Femur (tissue), 1 donor: Measurements from ENCODE around the gene EP400.
"Not testable (repeated sequence)": the region's sequence is repeated elsewhere in the genome, so short reads cannot be mapped to it uniquely, and the experiment has no call there.

Source experiments
- DNase-seq: peaks from one replicate; pipeline ENCODE4 v3.0.0-alpha.2; 2017

Gene EP400

DNA sequence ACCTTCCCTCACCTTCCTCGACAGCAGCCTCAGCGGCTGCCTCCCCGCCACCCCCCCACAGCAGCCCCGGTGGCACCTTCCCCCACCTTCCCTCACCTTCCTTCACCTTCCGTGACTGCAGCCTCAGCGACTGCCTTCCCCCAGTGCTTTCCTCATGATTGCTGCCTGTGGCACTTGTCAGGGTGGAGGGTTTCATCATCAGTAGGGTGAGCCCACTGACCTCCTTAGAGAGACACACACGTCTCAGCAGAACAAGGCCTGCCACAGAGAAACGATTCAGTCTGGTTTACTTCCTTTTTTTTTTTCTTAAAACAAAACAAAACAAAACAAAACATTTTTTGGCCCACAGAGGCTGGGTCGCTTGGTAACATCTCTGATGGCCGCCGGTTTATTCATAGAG lies 75.0 kb downstream of the EP400 start:
- DNase-seq: no peak

DNA sequence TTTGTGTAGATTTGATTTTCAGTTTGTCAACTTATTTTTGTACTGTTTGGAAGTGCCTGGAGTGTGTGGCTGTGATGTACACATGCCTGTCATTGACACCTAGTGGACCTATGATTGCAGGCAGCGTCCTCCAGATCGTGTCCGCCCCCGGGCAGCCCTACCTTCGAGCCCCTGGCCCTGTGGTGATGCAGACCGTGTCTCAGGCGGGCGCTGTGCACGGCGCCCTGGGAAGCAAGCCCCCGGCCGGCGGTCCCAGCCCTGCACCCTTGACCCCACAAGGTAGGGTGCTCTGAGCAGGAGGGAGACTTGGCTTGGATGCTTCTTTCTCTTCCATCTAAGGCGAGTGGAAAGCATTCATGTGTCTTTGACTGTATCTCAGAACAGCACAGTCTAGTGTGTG lies 75.8 kb downstream of the EP400 start:
- DNase-seq: no peak

DNA sequence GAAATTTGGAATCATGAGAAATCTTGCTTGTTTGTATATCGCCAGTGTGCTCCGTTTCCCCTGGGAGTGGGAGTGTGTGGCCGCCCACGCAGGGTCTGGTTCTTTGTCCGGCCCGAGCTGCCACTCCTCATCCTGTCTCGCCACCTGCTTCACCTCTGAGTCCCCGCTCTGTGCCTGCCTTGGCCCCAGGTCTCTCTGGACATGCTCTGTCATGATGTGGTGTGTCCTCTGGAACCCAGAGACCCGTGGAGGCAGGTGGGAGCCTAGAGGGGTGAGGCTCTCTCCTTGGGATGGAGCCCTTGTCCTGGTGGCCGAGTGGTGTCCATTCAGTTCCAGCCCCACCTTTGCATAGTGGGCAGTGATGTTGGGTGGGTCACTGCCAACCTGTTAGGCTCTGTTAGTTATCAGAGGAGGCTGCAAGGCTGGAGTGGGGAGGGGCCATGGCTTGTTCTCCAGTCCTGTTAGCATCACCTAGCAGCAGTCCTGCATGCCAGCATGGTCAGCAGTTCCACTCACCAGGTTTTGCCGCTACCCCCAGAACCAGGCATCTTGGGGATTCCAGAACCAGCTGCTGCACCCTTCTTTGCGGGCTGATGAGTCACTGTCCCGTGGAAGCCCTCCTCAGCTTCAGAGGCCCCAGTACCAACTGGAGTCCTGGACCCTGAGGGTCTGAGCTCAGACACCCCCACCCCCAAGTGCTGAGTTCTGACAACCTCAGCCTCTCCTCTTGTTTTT lies 76.5 kb downstream of the EP400 start:
- no peak for DNase-seq

- no peak for DNase-seq
These were observed 77.2 kb downstream of the EP400 start for GRCh38 chr12:132026796-132027500.

DNA sequence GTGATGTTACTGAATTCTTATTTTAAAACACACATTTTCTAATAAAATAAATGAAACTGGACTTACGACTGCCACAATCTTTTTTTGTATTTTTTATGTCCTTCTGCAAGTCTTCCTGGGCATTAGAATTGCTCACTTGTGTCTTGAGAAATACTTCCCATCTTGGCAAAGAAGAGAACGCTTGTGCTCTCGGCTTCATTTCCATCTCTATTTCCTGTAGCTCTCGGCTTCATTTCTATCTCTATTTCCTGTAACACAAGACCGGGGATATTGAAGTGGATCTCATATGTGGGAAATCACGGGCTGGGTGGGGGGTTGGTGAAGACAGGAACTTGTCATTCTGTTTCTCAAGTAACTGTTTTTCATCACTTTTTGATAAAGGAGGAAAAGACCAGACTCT lies 77.9 kb downstream of the EP400 start:
- DNase-seq: no peak

- no peak for DNase-seq
These were observed 78.4 kb downstream of the EP400 start for GRCh38 chr12:132028111-132028510.

DNA sequence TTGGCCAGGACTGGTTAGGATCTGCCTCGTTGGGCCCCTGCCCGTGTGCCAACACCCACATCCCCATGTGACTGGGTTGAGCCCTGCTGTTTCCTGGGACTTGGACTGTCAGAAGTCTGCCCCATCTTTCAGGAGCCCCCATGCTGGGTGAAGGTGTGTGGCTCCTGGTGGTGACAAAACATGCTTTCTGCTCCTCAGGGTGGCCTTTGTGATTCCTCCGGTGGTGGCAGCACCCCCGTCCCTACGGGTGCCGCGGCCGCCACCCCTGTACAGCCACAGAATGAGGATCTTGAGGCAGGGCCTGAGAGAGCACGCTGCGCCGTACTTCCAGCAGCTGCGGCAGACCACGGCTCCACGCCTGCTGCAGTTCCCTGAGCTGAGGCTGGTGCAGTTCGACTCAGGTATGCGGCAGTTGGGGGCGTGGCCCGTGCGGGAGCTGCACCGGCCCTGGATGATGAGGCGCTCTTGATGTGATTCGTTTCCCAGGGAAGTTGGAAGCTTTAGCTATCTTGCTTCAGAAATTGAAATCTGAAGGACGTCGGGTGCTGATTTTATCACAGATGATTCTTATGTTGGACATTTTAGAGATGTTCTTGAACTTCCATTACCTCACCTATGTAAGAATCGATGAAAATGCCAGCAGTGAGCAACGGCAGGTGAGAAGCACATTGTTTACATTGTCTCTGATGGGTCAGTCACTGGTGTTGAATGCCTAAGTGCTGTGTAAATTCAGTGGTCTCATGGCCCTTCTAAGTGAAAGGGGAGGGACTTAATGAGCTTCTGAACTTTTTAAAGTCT lies 80.0 kb downstream of the EP400 start:
- no peak for DNase-seq

GRCh38 chr12:132030367-132031038 lies 80.8 kb downstream of the EP400 start:
- DNase-seq: no peak

GRCh38 chr12:132033627-132034026 lies 83.9 kb downstream of the EP400 start:
- DNase-seq: no peak

GRCh38 chr12:132036063-132036683 lies 86.4 kb downstream of the EP400 start:
- DNase-seq: no peak

GRCh38 chr12:132040906-132041606 lies 91.3 kb downstream of the EP400 start:
- no peak for DNase-seq

DNA sequence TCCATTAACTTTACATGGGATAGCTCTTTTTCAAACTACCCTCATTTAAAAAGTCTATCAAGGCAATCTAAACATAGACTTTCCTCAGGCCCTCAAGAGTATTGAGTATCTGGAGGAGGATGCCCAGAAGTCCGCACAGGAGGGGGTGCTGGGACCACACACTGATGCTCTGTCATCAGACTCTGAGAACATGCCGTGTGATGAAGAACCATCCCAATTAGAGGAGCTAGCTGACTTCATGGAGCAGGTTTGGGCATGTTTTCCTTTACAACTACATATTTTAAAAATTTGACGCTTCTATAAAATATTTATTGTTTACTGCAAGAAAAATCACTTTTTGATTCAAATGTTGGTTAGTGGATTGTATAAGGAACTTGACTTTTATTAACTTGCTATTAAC lies 93.5 kb downstream of the EP400 start:
- no peak for DNase-seq

DNA sequence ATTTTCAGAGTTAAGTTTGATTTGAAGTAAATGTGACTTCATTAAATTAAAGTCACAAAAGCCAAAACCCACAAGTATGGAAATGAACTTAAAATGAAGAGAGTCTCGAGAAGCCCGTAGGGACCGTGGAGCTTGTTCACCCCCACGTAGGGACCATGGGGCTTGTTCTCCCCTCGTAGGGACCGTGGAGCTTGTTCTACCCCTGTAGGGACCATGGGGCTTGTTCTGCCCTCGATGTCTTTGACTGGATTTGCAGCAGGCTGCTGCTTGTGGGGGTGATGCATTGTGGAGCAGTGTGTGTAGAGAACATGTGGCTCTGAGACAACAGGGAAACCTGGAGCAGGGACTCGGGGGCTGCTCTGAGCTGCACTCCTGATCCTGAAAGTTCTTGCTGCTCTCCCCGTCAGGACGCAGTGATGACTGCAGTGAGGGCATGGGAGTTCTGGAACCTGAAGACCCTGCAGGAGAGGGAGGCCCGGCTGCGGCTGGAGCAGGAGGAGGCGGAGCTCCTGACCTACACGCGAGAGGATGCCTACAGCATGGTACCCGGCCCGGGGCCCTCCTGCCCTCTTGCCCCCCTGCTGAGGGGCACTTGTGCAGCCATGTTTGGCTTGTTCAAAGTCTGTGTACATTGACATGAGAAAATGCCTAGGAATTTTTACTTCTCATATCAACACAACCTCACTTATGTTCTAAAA lies 94.2 kb downstream of the EP400 start:
- DNase-seq: no peak

- DNase-seq: no peak
These were observed 95.1 kb downstream of the EP400 start for GRCh38 chr12:132044661-132045412.

DNA sequence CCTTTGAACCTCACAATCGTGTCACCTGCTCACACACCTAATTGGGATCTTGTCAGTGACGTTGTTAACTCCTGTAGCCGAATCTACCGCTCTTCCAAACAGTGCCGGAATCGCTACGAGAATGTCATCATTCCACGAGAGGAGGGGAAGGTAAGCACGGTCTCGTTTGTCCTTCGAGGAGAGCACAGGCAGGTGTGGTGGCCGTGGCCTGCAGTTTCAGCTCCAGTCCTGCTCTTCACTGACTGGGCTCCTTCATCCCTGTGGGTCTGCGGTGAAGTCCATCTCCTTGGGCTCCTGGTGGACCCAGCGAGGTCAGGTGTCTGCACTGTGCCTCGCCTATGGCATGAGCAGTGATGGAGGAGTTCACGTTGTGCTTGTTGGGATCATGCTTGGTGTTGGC lies 96.0 kb downstream of the EP400 start:
- DNase-seq: no peak

DNA sequence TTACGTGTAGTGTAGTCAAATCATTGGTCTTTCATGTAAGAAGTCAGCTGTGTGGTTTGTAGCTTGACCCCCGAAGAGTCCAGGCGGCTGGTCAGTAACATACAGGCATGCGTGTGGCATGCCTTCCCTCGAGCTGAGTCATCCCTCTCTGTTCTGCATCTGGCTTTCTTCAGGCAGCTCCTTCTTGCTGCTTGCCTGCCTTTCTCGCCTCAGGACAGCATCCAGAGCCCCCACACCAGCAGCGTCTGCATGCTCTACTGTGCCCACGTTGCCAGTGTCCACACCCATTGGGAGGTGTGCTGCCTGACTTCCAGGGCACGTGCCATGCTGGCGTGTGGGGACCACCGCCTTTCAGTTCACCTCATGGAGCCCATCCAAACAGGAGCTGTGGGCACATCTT lies 96.8 kb downstream of the EP400 start:
- DNase-seq: no peak

- DNase-seq: not testable (repeated sequence)
These were observed 97.9 kb downstream of the EP400 start for GRCh38 chr12:132047630-132048029.

- DNase-seq: no peak
These were observed 99.7 kb downstream of the EP400 start for GRCh38 chr12:132049442-132049841.

DNA sequence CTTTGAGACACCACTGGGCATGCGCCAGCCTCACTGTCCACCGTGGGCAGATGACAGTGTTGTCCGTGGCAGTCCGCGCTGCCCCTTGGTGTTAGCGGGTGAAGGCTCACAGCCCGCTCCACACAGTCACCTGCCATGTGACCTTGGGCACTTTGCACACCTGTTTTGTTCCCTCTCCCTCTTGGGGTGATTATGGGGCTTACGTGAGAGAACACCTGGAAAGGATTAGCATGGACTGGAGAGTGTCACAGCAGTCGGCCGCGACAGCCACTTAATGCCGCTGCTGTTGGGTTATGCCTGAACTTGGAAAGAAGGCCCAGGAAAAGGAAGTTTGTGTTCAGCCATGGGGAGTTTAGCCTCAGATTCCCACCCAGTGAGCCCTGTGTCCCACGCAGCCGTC lies 100.1 kb downstream of the EP400 start:
- DNase-seq: no peak

- DNase-seq: not testable (repeated sequence)
These were observed 102.0 kb downstream of the EP400 start for GRCh38 chr12:132051718-132052117.
